HepG2 (cell line): Measurements from ENCODE around the gene BMP6.

ENCODE experiments used
- HHEX ChIP-seq: IDR thresholded peaks from 2 replicates; pipeline ENCODE4 v1.6.1; 2016; ENCODE audit warnings: control low read depth
- IRF1 ChIP-seq: sonication (generic); formaldehyde crosslinking; IDR thresholded peaks from 2 replicates; pipeline ENCODE4 v1.4.0; 2020; ENCODE audit warnings: low read depth, mild to moderate bottlenecking, missing genetic modification reagents
- NR1H2 ChIP-seq: sonication (generic); formaldehyde crosslinking; IDR thresholded peaks from 2 replicates; pipeline ENCODE4 v1.8.1; 2022; ENCODE audit warnings: low read depth, missing genetic modification reagents, borderline replicate concordance
- PAF1 ChIP-seq: IDR thresholded peaks from 2 replicates; pipeline ENCODE4 v1.6.1; 2016; ENCODE audit warnings: missing genetic modification reagents, missing compliant biosample characterization
- SMC3 ChIP-seq: IDR thresholded peaks from 2 replicates; pipeline ENCODE4 v1.6.1; 2011; ENCODE audit warnings: low read length, improper control_type of control experiment
- SRSF9 ChIP-seq: fragments of 200-400 bp; formaldehyde crosslinking; IDR thresholded peaks from 2 replicates; pipeline ENCODE4 v1.6.1; 2018; ENCODE audit warnings: borderline replicate concordance, mild to moderate bottlenecking, low read depth, low read length; ENCODE audit not compliant: insufficient read depth, poor library complexity, severe bottlenecking
- TCF12 ChIP-seq, 2 experiments: fragments of 450-650 bp in 1 of 2; sonication (generic) in 1 of 2; formaldehyde crosslinking in 1 of 2; IDR thresholded peaks; 2 replicates each; pipeline versions ENCODE4 v1.6.1 to v1.8.0; 2017 to 2022; ENCODE audit warnings: antibody characterized with exemption in 1 of 2, mild to moderate bottlenecking in 1 of 2, missing genetic modification reagents in 1 of 2, moderate library complexity in 1 of 2

GRCh38 chr6:7903673-7904072, 177.8 kb downstream of the BMP6 start:
- no peak for TF ChIP-seq PAF1 (CRISPR knock-in tag)
- no peak for TF ChIP-seq HHEX
- TF ChIP-seq TCF12 (IDR thresholded peaks at IDR 0.05) = no peak
- no peak for TF ChIP-seq TCF12 (CRISPR knock-in tag; IDR thresholded peaks at IDR 0.05)
- no peak for TF ChIP-seq NR1H2 (CRISPR knock-in tag)
- no peak for TF ChIP-seq IRF1
- no peak for TF ChIP-seq SRSF9
- TF ChIP-seq SMC3 = no peak
